OCI-LY7 (cell line): ENCODE results near the gene SDCBP2. TPM values are rescaled to one million over a fixed set of nuclear protein-coding genes. Genes with fewer than 3 reads are reported as not detected.
A peak's percentile ranks its signal among the peaks of the same experiment; 100 is the strongest.

Source experiments
- BruUV-seq: library from RNA; stranded (reverse); fragments of 400-500 nt; replicated peaks from 2 replicates; lab custom pipeline; 2021; lab: Mats Ljungman, UMichigan
- CTCF ChIA-PET: fragments of 300-600 bp; sonication (Branson Sonifier 250); formaldehyde crosslinking; loops from one replicate; lab custom pipeline; 2022; ENCODE audit warnings: antibody characterized with exemption; ENCODE audit not compliant: unreplicated experiment; lab: Charles Lee
- POLR2A ChIA-PET: fragments of 300-600 bp; sonication (Branson Sonifier 250); formaldehyde crosslinking; loops from one replicate; lab custom pipeline; 2022; ENCODE audit warnings: antibody characterized with exemption; lab: Charles Lee
- DNase-seq: peaks from one replicate; pipeline ENCODE4 v3.0.0-alpha.2; 2015; ENCODE audit warnings: low spot score
- H2AFZ ChIP-seq: fragments of 200-600 bp; sonication (generic), shearing (Covaris generic); 2 replicates; pipeline ENCODE4 v1.6.1; 2014; ENCODE audit warnings: mild to moderate bottlenecking, antibody characterized with exemption, low read length, moderate library complexity
- H3K27ac ChIP-seq: fragments of 200-600 bp; sonication (generic); 2 replicates; pipeline ENCODE4 v1.5.1; 2014; ENCODE audit warnings: mixed run types, low read depth, mild to moderate bottlenecking, moderate library complexity, low read length, inconsistent platforms; ENCODE audit not compliant: poor library complexity, severe bottlenecking
- H3K36me3 ChIP-seq: fragments of 200-600 bp; sonication (generic); 2 replicates; pipeline ENCODE4 v1.6.1; 2014; ENCODE audit warnings: mild to moderate bottlenecking, antibody characterized with exemption, low read length, moderate library complexity, mixed read lengths; ENCODE audit not compliant: insufficient read depth
- H3K4me1 ChIP-seq: fragments of 200-600 bp; sonication (generic); 2 replicates; pipeline ENCODE4 v1.5.1; 2014; ENCODE audit warnings: mild to moderate bottlenecking, low read length; ENCODE audit not compliant: insufficient read depth, poor library complexity, severe bottlenecking
- H3K4me2 ChIP-seq: fragments of 200-600 bp; sonication (generic); 2 replicates; pipeline ENCODE4 v1.6.1; 2014; ENCODE audit warnings: mild to moderate bottlenecking, low read length
- H3K4me3 ChIP-seq: fragments of 200-600 bp; sonication (generic); 2 replicates; pipeline ENCODE4 v1.5.1; 2014; ENCODE audit warnings: mild to moderate bottlenecking, low read depth, low read length; ENCODE audit not compliant: poor library complexity, severe bottlenecking
- H3K79me2 ChIP-seq: fragments of 200-600 bp; sonication (generic); 2 replicates; pipeline ENCODE4 v1.6.1; 2016; ENCODE audit warnings: low read depth, mild to moderate bottlenecking, low read length, moderate library complexity, mixed read lengths; ENCODE audit not compliant: insufficient read depth
- H3K9me2 ChIP-seq: fragments of 200-600 bp; sonication (generic); 2 replicates; pipeline ENCODE4 v1.6.1; 2016; ENCODE audit warnings: mild to moderate bottlenecking, low read length, mixed read lengths; ENCODE audit not compliant: insufficient read depth
- H3K9me3 ChIP-seq: fragments of 200-600 bp; sonication (generic); 2 replicates; pipeline ENCODE4 v1.6.1; 2014; ENCODE audit warnings: mild to moderate bottlenecking, mixed run types, low read length, mixed read lengths
- H4K20me1 ChIP-seq: fragments of 200-600 bp; sonication (generic); 2 replicates; pipeline ENCODE4 v1.6.1; 2014; ENCODE audit warnings: mild to moderate bottlenecking, antibody characterized with exemption, low read length, moderate library complexity, mixed read lengths; ENCODE audit not compliant: insufficient read depth
- CTCF ChIP-seq: fragments of 200-600 bp; sonication (generic); conservative IDR thresholded peaks from 2 replicates; pipeline ENCODE4 v1.5.1; 2014; ENCODE audit warnings: mild to moderate bottlenecking, antibody characterized with exemption, low read length, moderate library complexity, mixed read lengths
- EZH2phosphoT487 ChIP-seq: fragments of 200-600 bp; sonication (generic); IDR thresholded peaks from 2 replicates; pipeline ENCODE4 v1.6.1; 2018; ENCODE audit warnings: low read depth, borderline replicate concordance, mild to moderate bottlenecking, mixed run types, antibody characterized with exemption, low read length, moderate library complexity, mixed read lengths
- intact Hi-C: fragments of 100-400 bp; cut with micrococcal nuclease; formaldehyde crosslinking; loops from one replicate; pipeline ENCODE4 v1.10.0; 2022; ENCODE audit not compliant: unreplicated experiment
- total RNA-seq, 2 experiments: library from RNA; depleted of rRNA in 1 of 2; stranded (reverse); fragments of >200 nt in 1 of 2; shearing (Covaris generic) in 1 of 2; gene quantifications; 2 replicates each; pipeline ENCODE4 v1.2.3, GENCODE V29; 2014 to 2022

SDCBP2 gene
- total RNA-seq, 2 experiments from 2014 or later = 1.8 to 2.6 TPM

GRCh38 chr20:1319051-1319450, 9.9 kb downstream of the SDCBP2 start:
- intact Hi-C loops = loop anchor here (10.0 kb wide), 1 partner anchor 156 kb away; no protein-coding TSS in a partner anchor
- H3K4me3 ChIP-seq = no peak overlapping the region
- no peaks in the 10 kb centered on the region for H3K9me3 ChIP-seq
- H2AFZ ChIP-seq = no peak overlapping the region
- no peaks in the 10 kb centered on the region for H3K36me3 ChIP-seq
- DNase-seq = no peak
- POLR2A ChIA-PET = interaction anchor here (0.5 to 0.6 kb wide), 2 partner anchors 56 to 101 kb away, joined by 3 to 4 read pairs; no protein-coding TSS in a partner anchor
- H3K79me2 ChIP-seq = no peaks in the 10 kb centered on the region
- no TSS peak for BruUV-seq
- H3K27ac ChIP-seq = no peak overlapping the region
- H3K4me1 ChIP-seq = no peaks in the 10 kb centered on the region
- CTCF ChIA-PET = no interaction called here
- H3K4me2 ChIP-seq = no peak overlapping the region
- TF ChIP-seq EZH2phosphoT487 (no peak), CTCF (no peak)
- H4K20me1 ChIP-seq = no peaks in the 10 kb centered on the region
- H3K9me2 ChIP-seq = no peaks in the 10 kb centered on the region

GRCh38 chr20:1317545-1318255, 11.2 kb downstream of the SDCBP2 start:
- Histone ChIP-seq H3K4me1 (peaks cover 4% of the 10 kb centered on the region), H3K9me3 (no peaks in the 10 kb centered on the region), H3K36me3 (no peaks in the 10 kb centered on the region), H3K79me2 (no peaks in the 10 kb centered on the region), H3K9me2 (no peaks in the 10 kb centered on the region), H3K4me2 (peak overlapping the region; percentile 55), H3K27ac (no peak overlapping the region), H2AFZ (peak overlapping the region; percentile 46; the same call in 1 of the 2 replicates), H4K20me1 (no peaks in the 10 kb centered on the region), H3K4me3 (peak overlapping the region; percentile 19)
- BruUV-seq = no TSS peak
- no peak for DNase-seq
- intact Hi-C loops = loop anchor here (10.0 kb wide), 1 partner anchor 157 kb away; no protein-coding TSS in a partner anchor
- ChIA-PET POLR2A (no interaction called here), CTCF (interaction anchor here (0.6 kb wide), 1 partner anchor 497 kb away, joined by 3 read pairs; no protein-coding TSS in a partner anchor)
- TF ChIP-seq EZH2phosphoT487 (no peak), CTCF (no peak)

GRCh38 chr20:1315804-1316203, 13.1 kb downstream of the SDCBP2 start:
- no peaks in the 10 kb centered on the region for H3K36me3 ChIP-seq
- H3K9me2 ChIP-seq = no peaks in the 10 kb centered on the region
- no peak for DNase-seq
- no peak overlapping the region for H3K4me3 ChIP-seq
- no peak overlapping the region for H3K27ac ChIP-seq
- no peaks in the 10 kb centered on the region for H3K9me3 ChIP-seq
- BruUV-seq = no TSS peak
- H3K4me1 ChIP-seq = peaks cover 4% of the 10 kb centered on the region
- no peak overlapping the region for H2AFZ ChIP-seq
- no peaks in the 10 kb centered on the region for H3K79me2 ChIP-seq
- intact Hi-C loops = loop anchor here (10.0 kb wide), 1 partner anchor 159 kb away; no protein-coding TSS in a partner anchor
- H3K4me2 ChIP-seq = no peak overlapping the region
- H4K20me1 ChIP-seq = no peaks in the 10 kb centered on the region
- CTCF ChIA-PET = no interaction called here
- POLR2A ChIA-PET = no interaction called here
- TF ChIP-seq CTCF (no peak), EZH2phosphoT487 (no peak)
